GM21360 (cell line): ENCODE data around the gene CLECL1.

Experiments used
- ATAC-seq: cut with Tn5 transposase; IDR thresholded peaks from one replicate; pipeline ENCODE4 v1.9.1; 2021; ENCODE audit warnings: mild to moderate bottlenecking, moderate library complexity; ENCODE audit not compliant: unreplicated experiment

Gene CLECL1

GRCh38 chr12:9732921-9733461 is at the start of gene CLECL1:
TSS of gene CLECL1 (minus strand) at chr12:9733097.
- no peak for ATAC-seq

GRCh38 chr12:9781360-9781759 is 48.5 kb upstream of the CLECL1 start:
- ATAC-seq, result no peak

- ATAC-seq, result no peak
Observed at GRCh38 chr12:9779209-9779608, 46.3 kb upstream of the CLECL1 start.

GRCh38 chr12:9776781-9777180 is 43.9 kb upstream of the CLECL1 start:
- no peak for ATAC-seq

GRCh38 chr12:9773216-9773877 is 40.5 kb upstream of the CLECL1 start:
- ATAC-seq, result no peak

GRCh38 chr12:9763025-9763424 is 30.1 kb upstream of the CLECL1 start:
- no peak for ATAC-seq

- ATAC-seq, result no peak
Observed at GRCh38 chr12:9762369-9762768, 29.5 kb upstream of the CLECL1 start.

GRCh38 chr12:9761419-9761781 is 28.5 kb upstream of the CLECL1 start:
- no peak for ATAC-seq

- ATAC-seq, result peak; percentile 35
Observed at GRCh38 chr12:9760699-9761418, 28.0 kb upstream of the CLECL1 start, which contains the start of gene CD69. TSS of gene CD69 (minus strand) at chr12:9760901. CDS start at chr12:9760820, 81 bp downstream.

GRCh38 chr12:9760120-9760519 is 27.2 kb upstream of the CLECL1 start:
- ATAC-seq, result no peak

GRCh38 chr12:9759694-9760093 is 26.8 kb upstream of the CLECL1 start:
- no peak for ATAC-seq

GRCh38 chr12:9758119-9758518 is 25.2 kb upstream of the CLECL1 start:
- no peak for ATAC-seq

GRCh38 chr12:9757433-9758025 is 24.6 kb upstream of the CLECL1 start:
- no peak for ATAC-seq

- no peak for ATAC-seq
Observed at GRCh38 chr12:9756706-9757105, 23.8 kb upstream of the CLECL1 start.

- ATAC-seq, result no peak
Observed at GRCh38 chr12:9756170-9756569, 23.3 kb upstream of the CLECL1 start.

GRCh38 chr12:9755567-9755966 is 22.7 kb upstream of the CLECL1 start:
- ATAC-seq, result no peak

- ATAC-seq, result no peak
Observed at GRCh38 chr12:9755035-9755434, 22.1 kb upstream of the CLECL1 start.

- no peak for ATAC-seq
Observed at GRCh38 chr12:9754099-9754927, 21.4 kb upstream of the CLECL1 start.

- no peak for ATAC-seq
Observed at GRCh38 chr12:9753498-9753897, 20.6 kb upstream of the CLECL1 start.

GRCh38 chr12:9753073-9753472 is 20.2 kb upstream of the CLECL1 start:
- no peak for ATAC-seq
